Fibroblast of villous mesenchyme (primary cell): ENCODE data around the gene STX5. TPM values are rescaled to one million over a fixed set of nuclear protein-coding genes. Genes with fewer than 3 reads are reported as not detected.
"Not testable (repeated sequence)": the region's sequence is repeated elsewhere in the genome, so short reads cannot be mapped to it uniquely, and the experiment has no call there.

Source experiments
- DNase-seq: peaks from one replicate; pipeline ENCODE4 v3.0.0-alpha.2; 2010; ENCODE audit warnings: low read depth
- H3K4me3 ChIP-seq: 2 replicates; pipeline ENCODE4 v1.5.1; 2011; ENCODE audit warnings: low read depth, mild to moderate bottlenecking, low read length
- CTCF ChIP-seq: IDR thresholded peaks from 2 replicates; pipeline ENCODE4 v1.5.1; 2012; ENCODE audit warnings: low read depth, mild to moderate bottlenecking, low read length; ENCODE audit not compliant: insufficient read depth
- total RNA-seq: library from RNA; depleted of rRNA; stranded (reverse); fragments of >200 nt; gene quantifications from 2 replicates; pipeline ENCODE4 v1.2.3, GENCODE V29; 2012

The STX5 gene
- total RNA-seq, 1 donor, result 47.5 TPM

- TF ChIP-seq CTCF, result no peak
- no peak for DNase-seq
- H3K4me3 ChIP-seq, result no peak overlapping the region
Observed at GRCh38 chr11:62777389-62777788, 54.5 kb downstream of the STX5 start.

- no peak for DNase-seq
- no peak for TF ChIP-seq CTCF
- no peak overlapping the region for H3K4me3 ChIP-seq
Observed at GRCh38 chr11:62775646-62776045, 56.2 kb downstream of the STX5 start.

GRCh38 chr11:62774407-62774806 is 57.4 kb downstream of the STX5 start:
- DNase-seq, result no peak
- no peak for TF ChIP-seq CTCF

GRCh38 chr11:62771144-62772021 is 60.5 kb downstream of the STX5 start, which contains the start of gene TAF6L:
TAF6L (plus strand) TSS chr11:62771396; CDS start chr11:62775784, 4,388 bp downstream.
- TF ChIP-seq CTCF, result no peak
- peak within 1 kb of the TSS; percentile 78 for H3K4me3 ChIP-seq
- peak; percentile 97 for DNase-seq

More at GRCh38 chr11:62774407-62774806, 57.4 kb downstream of the STX5 start:
- no peak overlapping the region for H3K4me3 ChIP-seq

GRCh38 chr11:62770778-62771143 is 61.1 kb downstream of the STX5 start:
- no peak for TF ChIP-seq CTCF
- peak overlapping the region; percentile 78 for H3K4me3 ChIP-seq
- no peak for DNase-seq

- DNase-seq, result not testable (repeated sequence)
- H3K4me3 ChIP-seq, result peak overlapping the region; percentile 3
Observed at GRCh38 chr11:62760867-62761227, 71.0 kb downstream of the STX5 start.

- no peak for DNase-seq
- no peak for TF ChIP-seq CTCF
Observed at GRCh38 chr11:62757846-62758788, 73.7 kb downstream of the STX5 start.

More at GRCh38 chr11:62757846-62758788, 73.7 kb downstream of the STX5 start:
- no peak overlapping the region for H3K4me3 ChIP-seq
